Fibroblast of lung (primary cell): ENCODE data around the gene CDKAL1. TPM values are rescaled to one million over a fixed set of nuclear protein-coding genes. Genes with fewer than 3 reads are reported as not detected.

Experiments
- DNase-seq, 2 donors: peaks; one replicate each; pipeline versions ENCODE4 v3.0.0 to v3.0.0-alpha.2; 2010; ENCODE audit warnings: low read depth in 2 of 2
- H2AFZ ChIP-seq: 2 replicates; pipeline ENCODE4 v1.5.1; 2012; ENCODE audit warnings: low read length, control low read depth, inconsistent platforms
- H3K27ac ChIP-seq: 2 replicates; pipeline ENCODE4 v1.5.1; 2011; ENCODE audit warnings: low read length, control low read depth; ENCODE audit not compliant: insufficient read depth
- H3K27me3 ChIP-seq: 2 replicates; pipeline ENCODE4 v1.5.1; 2011; ENCODE audit warnings: mild to moderate bottlenecking, low read length; ENCODE audit not compliant: control insufficient read depth, insufficient read depth
- H3K36me3 ChIP-seq: 2 replicates; pipeline ENCODE4 v1.5.1; 2011; ENCODE audit warnings: low read length; ENCODE audit not compliant: control insufficient read depth, insufficient read depth
- H3K4me1 ChIP-seq: 2 replicates; pipeline ENCODE4 v1.5.1; 2011; ENCODE audit warnings: low read length; ENCODE audit not compliant: control insufficient read depth, insufficient read depth; ENCODE audit errors: extremely low read depth
- H3K4me2 ChIP-seq: 2 replicates; pipeline ENCODE4 v1.5.1; 2011; ENCODE audit warnings: low read length, control low read depth; ENCODE audit not compliant: insufficient read depth; ENCODE audit errors: extremely low read depth
- H3K4me3 ChIP-seq, 4 experiments: fragments of 200-600 bp in 1 of 4; sonication (generic) in 1 of 4; replicated peaks in 1 of 4; 2 replicates each; pipeline ENCODE4 v1.5.1; 2011 to 2016; ENCODE audit warnings: low read length in 4 of 4, low read depth in 3 of 4, mild to moderate bottlenecking in 3 of 4, control low read depth in 2 of 4, inconsistent platforms in 1 of 4, mixed read lengths in 1 of 4; ENCODE audit not compliant: insufficient read depth in 1 of 4; ENCODE audit errors: control extremely low read depth in 1 of 4
- H3K79me2 ChIP-seq: 2 replicates; pipeline ENCODE4 v1.5.1; 2012; ENCODE audit warnings: mild to moderate bottlenecking, low read length, inconsistent platforms; ENCODE audit not compliant: control insufficient read depth, insufficient read depth
- H3K9ac ChIP-seq: 2 replicates; pipeline ENCODE4 v1.5.1; 2011; ENCODE audit warnings: mild to moderate bottlenecking, low read length, control low read depth; ENCODE audit not compliant: insufficient read depth
- H3K9me3 ChIP-seq: 2 replicates; pipeline ENCODE4 v1.5.1; 2012; ENCODE audit warnings: low read depth, low read length; ENCODE audit not compliant: control insufficient read depth, insufficient read depth
- H4K20me1 ChIP-seq: 2 replicates; pipeline ENCODE4 v1.5.1; 2011; ENCODE audit warnings: low read length; ENCODE audit not compliant: control insufficient read depth, insufficient read depth; ENCODE audit errors: extremely low read depth
- EZH2 ChIP-seq: IDR thresholded peaks from 2 replicates; pipeline ENCODE4 v1.5.1; 2012; ENCODE audit warnings: low read length, control low read depth, mild to moderate bottlenecking; ENCODE audit errors: missing control alignments
- polyA plus RNA-seq, 2 donors: library from polyadenylated mRNA; depleted of rRNA in 1 of 2; stranded (reverse) in 1 of 2; unstranded in 1 of 2; fragments of >200 nt; gene quantifications; 2 replicates each; pipeline ENCODE4 v1.2.1, GENCODE V29; 2011 to 2012; ENCODE audit warnings: missing spikeins in 1 of 2
- total RNA-seq: library from RNA; depleted of rRNA; stranded (reverse); fragments of >200 nt; gene quantifications from 2 replicates; pipeline ENCODE4 v1.2.1, GENCODE V29; 2014
- TF ChIP-seq, protein P1 (sequence below), 2 donors: IDR thresholded peaks in 1 of 2; conservative IDR thresholded peaks in 1 of 2; 1 replicate in 1 of 2; 2 replicates in 1 of 2; pipeline ENCODE4 v1.5.1; 2011 to 2012; ENCODE audit warnings: low read length in 2 of 2, control low read depth in 1 of 2, inconsistent platforms in 1 of 2, low read depth in 1 of 2, mild to moderate bottlenecking in 1 of 2

CDKAL1 gene
- total and polyA plus RNA-seq, 2 donors (not counting 1 experiment from before 2014, with no cell fraction given) = 7.4 to 15.0 TPM

DNA sequence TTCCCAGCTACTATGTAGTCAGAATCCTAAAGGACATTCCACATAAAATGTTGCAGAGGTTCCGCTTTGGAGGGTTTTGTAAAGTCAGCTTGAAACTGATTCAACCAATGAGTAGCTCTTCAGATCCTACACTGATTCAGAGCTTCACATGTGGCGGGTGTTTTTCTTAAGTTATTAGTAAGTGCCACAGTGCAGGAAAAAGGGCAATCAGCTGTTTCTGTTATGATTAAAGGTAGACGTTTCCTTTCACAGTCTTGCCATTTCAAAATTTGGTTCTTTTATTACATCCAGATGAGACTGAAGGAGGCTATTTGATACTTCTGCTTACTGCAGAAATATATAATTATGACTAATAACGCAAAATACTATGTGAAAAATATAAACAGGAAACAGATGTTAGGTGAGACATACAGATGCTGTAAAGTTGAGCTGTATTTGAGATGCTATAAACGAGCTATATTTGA lies 443.9 kb downstream of the CDKAL1 start:
- Histone ChIP-seq H3K9ac (no peak overlapping the region), H3K27ac (no peak overlapping the region), H3K4me2 (no peak overlapping the region), H4K20me1 (no peaks in the 10 kb centered on the region), H3K9me3 (no peaks in the 10 kb centered on the region), H3K79me2 (no peaks in the 10 kb centered on the region), H2AFZ (no peak overlapping the region), H3K4me1 (no peaks in the 10 kb centered on the region), H3K4me3 (no peak overlapping the region), H3K36me3 (no peaks in the 10 kb centered on the region), H3K27me3 (no peaks in the 10 kb centered on the region)
- DNase-seq = peak; percentile 71 to 85
- no peak for TF ChIP-seq EZH2

DNA sequence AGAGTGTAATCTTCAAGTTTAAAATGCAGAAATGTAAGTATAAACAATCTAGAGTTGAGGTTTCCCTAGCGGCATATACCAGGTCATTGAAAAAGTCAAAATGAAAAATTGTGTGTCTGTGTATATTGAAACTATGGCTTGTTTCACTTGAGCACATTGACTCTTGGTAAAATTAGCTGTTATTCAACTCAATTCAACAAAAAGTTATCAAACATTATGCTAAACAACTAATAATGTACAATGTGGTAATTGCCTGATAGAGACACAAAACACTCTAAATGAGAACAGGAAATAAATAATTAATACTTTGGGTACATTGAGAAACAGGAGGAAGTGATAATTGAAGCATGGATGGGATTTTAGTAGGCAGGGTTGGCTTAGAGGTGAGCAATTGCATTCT lies 444.8 kb downstream of the CDKAL1 start:
- Histone ChIP-seq H3K4me2 (no peak overlapping the region), H3K27ac (no peak overlapping the region), H3K27me3 (no peaks in the 10 kb centered on the region), H2AFZ (no peak overlapping the region), H4K20me1 (no peaks in the 10 kb centered on the region), H3K36me3 (no peaks in the 10 kb centered on the region), H3K4me1 (no peaks in the 10 kb centered on the region), H3K9ac (no peak overlapping the region), H3K9me3 (no peaks in the 10 kb centered on the region), H3K4me3 (no peak overlapping the region), H3K79me2 (no peaks in the 10 kb centered on the region)
- DNase-seq = peak in 1 of 2 donors; percentile 23
- TF ChIP-seq EZH2 = no peak
- TF ChIP-seq, protein P1, sequence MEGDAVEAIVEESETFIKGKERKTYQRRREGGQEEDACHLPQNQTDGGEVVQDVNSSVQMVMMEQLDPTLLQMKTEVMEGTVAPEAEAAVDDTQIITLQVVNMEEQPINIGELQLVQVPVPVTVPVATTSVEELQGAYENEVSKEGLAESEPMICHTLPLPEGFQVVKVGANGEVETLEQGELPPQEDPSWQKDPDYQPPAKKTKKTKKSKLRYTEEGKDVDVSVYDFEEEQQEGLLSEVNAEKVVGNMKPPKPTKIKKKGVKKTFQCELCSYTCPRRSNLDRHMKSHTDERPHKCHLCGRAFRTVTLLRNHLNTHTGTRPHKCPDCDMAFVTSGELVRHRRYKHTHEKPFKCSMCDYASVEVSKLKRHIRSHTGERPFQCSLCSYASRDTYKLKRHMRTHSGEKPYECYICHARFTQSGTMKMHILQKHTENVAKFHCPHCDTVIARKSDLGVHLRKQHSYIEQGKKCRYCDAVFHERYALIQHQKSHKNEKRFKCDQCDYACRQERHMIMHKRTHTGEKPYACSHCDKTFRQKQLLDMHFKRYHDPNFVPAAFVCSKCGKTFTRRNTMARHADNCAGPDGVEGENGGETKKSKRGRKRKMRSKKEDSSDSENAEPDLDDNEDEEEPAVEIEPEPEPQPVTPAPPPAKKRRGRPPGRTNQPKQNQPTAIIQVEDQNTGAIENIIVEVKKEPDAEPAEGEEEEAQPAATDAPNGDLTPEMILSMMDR (conservative IDR thresholded peaks at IDR 0.05 in 1 of 2, IDR thresholded peaks at IDR 0.05 in 1 of 2; ENCODE audit: low read depth in 1 of 2, low read length in 2 of 2) = no peak

DNA sequence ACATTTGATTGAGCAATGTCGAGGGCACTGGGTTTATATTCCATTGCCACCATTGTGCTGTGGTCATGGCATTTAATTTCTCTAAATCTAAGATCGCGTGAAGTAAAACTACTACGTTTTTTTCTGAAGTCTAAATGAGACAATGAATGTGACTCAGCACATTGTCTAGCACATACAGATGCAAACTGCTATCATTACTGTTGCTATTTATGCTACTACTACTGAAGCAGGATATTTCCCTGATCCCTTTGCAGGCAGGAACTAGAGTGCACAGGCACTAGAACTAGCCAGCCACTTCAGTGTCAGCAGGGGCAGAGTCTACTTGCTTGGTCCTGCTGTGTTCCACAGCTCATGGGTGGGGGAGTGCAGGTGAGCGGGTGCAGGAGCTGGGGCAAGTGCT lies 449.7 kb downstream of the CDKAL1 start:
- Histone ChIP-seq H2AFZ (no peak overlapping the region), H4K20me1 (no peaks in the 10 kb centered on the region)

More for the DNA sequence above, 449.7 kb downstream of the CDKAL1 start:
- no peak overlapping the region for H3K27ac ChIP-seq
- no peak overlapping the region for H3K4me2 ChIP-seq
- no peaks in the 10 kb centered on the region for H3K79me2 ChIP-seq
- TF ChIP-seq, protein P1 (conservative IDR thresholded peaks at IDR 0.05 in 1 of 2, IDR thresholded peaks at IDR 0.05 in 1 of 2; ENCODE audit: low read depth in 1 of 2, low read length in 2 of 2) = no peak
- TF ChIP-seq EZH2 = no peak
- H3K9ac ChIP-seq = no peak overlapping the region
- H3K9me3 ChIP-seq = no peaks in the 10 kb centered on the region
- H3K4me1 ChIP-seq = no peaks in the 10 kb centered on the region
- DNase-seq = no peak
- no peaks in the 10 kb centered on the region for H3K36me3 ChIP-seq
- H3K4me3 ChIP-seq = no peak overlapping the region
- H3K27me3 ChIP-seq = no peaks in the 10 kb centered on the region
